Glomerular visceral epithelial cell (primary cell): ENCODE measurements around the gene KCNH5.
"Not testable (repeated sequence)": the region's sequence is repeated elsewhere in the genome, so short reads cannot be mapped to it uniquely, and the experiment has no call there.

ENCODE experiments used
- DNase-seq: peaks from one replicate; pipeline ENCODE4 v3.0.0-alpha.2; 2016; ENCODE audit errors: extremely low spot score

Gene KCNH5

GRCh38 chr14:62882967-62883366, 162.3 kb downstream of the KCNH5 start:
- no peak for DNase-seq

- no peak for DNase-seq
Observed at GRCh38 chr14:62866376-62866775, 178.9 kb downstream of the KCNH5 start.

GRCh38 chr14:62864588-62864987, 180.7 kb downstream of the KCNH5 start:
- DNase-seq = no peak

- not testable (repeated sequence) for DNase-seq
Observed at GRCh38 chr14:62858011-62858410, 187.2 kb downstream of the KCNH5 start.

GRCh38 chr14:62854951-62855350, 190.3 kb downstream of the KCNH5 start:
- no peak for DNase-seq

- no peak for DNase-seq
Observed at GRCh38 chr14:62847168-62847567, 198.1 kb downstream of the KCNH5 start.

- DNase-seq = no peak
Observed at GRCh38 chr14:62844546-62844945, 200.7 kb downstream of the KCNH5 start.

- no peak for DNase-seq
Observed at GRCh38 chr14:62824086-62824485, 221.2 kb downstream of the KCNH5 start.

- no peak for DNase-seq
Observed at GRCh38 chr14:62819931-62820330, 225.3 kb downstream of the KCNH5 start.

GRCh38 chr14:62807636-62808035, 237.6 kb downstream of the KCNH5 start:
- DNase-seq = no peak

- DNase-seq = no peak
Observed at GRCh38 chr14:62800577-62800976, 244.7 kb downstream of the KCNH5 start.

GRCh38 chr14:62796431-62796830, 248.8 kb downstream of the KCNH5 start:
- DNase-seq = no peak

GRCh38 chr14:62792578-62792977, 252.7 kb downstream of the KCNH5 start:
- DNase-seq = no peak

- DNase-seq = not testable (repeated sequence)
Observed at GRCh38 chr14:62781328-62781727, 263.9 kb downstream of the KCNH5 start.

GRCh38 chr14:62778852-62779251, 266.4 kb downstream of the KCNH5 start:
- DNase-seq = no peak

- DNase-seq = no peak
Observed at GRCh38 chr14:62778310-62778709, 266.9 kb downstream of the KCNH5 start.

- DNase-seq = no peak
Observed at GRCh38 chr14:62777510-62777909, 267.7 kb downstream of the KCNH5 start.

- DNase-seq = no peak
Observed at GRCh38 chr14:62776300-62776699, 269.0 kb downstream of the KCNH5 start.

- DNase-seq = no peak
Observed at GRCh38 chr14:62768753-62769152, 276.5 kb downstream of the KCNH5 start.

GRCh38 chr14:62763951-62764350, 281.3 kb downstream of the KCNH5 start:
- no peak for DNase-seq

GRCh38 chr14:62759796-62760195, 285.5 kb downstream of the KCNH5 start:
- DNase-seq = no peak

- DNase-seq = not testable (repeated sequence)
Observed at GRCh38 chr14:62746881-62747280, 298.4 kb downstream of the KCNH5 start.

GRCh38 chr14:62745496-62745895, 299.8 kb downstream of the KCNH5 start:
- DNase-seq = no peak

GRCh38 chr14:62743560-62743959, 301.7 kb downstream of the KCNH5 start:
- no peak for DNase-seq

GRCh38 chr14:62743118-62743517, 302.1 kb downstream of the KCNH5 start:
- no peak for DNase-seq
